ENCODE measurements around the gene FAM184A. TPM values are rescaled to one million over a fixed set of nuclear protein-coding genes. Genes with fewer than 3 reads are reported as not detected.

Gene FAM184A
- total RNA-seq, 4 donors from 2014 or later = 0.30 to 3.8 (median 1.1) TPM

- H3K4me3 ChIP-seq = no peak overlapping the region
- TF ChIP-seq, protein P1, sequence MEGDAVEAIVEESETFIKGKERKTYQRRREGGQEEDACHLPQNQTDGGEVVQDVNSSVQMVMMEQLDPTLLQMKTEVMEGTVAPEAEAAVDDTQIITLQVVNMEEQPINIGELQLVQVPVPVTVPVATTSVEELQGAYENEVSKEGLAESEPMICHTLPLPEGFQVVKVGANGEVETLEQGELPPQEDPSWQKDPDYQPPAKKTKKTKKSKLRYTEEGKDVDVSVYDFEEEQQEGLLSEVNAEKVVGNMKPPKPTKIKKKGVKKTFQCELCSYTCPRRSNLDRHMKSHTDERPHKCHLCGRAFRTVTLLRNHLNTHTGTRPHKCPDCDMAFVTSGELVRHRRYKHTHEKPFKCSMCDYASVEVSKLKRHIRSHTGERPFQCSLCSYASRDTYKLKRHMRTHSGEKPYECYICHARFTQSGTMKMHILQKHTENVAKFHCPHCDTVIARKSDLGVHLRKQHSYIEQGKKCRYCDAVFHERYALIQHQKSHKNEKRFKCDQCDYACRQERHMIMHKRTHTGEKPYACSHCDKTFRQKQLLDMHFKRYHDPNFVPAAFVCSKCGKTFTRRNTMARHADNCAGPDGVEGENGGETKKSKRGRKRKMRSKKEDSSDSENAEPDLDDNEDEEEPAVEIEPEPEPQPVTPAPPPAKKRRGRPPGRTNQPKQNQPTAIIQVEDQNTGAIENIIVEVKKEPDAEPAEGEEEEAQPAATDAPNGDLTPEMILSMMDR (IDR thresholded peaks at IDR 0.05) = no peak
- no peak for TF ChIP-seq POLR2A (IDR thresholded peaks at IDR 0.05)
- H3K9me3 ChIP-seq = no peaks in the 10 kb centered on the region
- DNase-seq = no peak
- H3K36me3 ChIP-seq = no peaks in the 10 kb centered on the region
- H3K27me3 ChIP-seq = no peaks in the 10 kb centered on the region
- H3K27ac ChIP-seq = no peak overlapping the region
- WGBS, 2 donors = 40 to 70% methylated on average over 1 of the region's 1 CpG
- intact Hi-C loops (cut with DNase I) = no loop called here
- no peaks in the 10 kb centered on the region for H3K4me1 ChIP-seq
Observed at GRCh38 chr6:119043265-119043664, 35.2 kb downstream of the FAM184A start.

DNA sequence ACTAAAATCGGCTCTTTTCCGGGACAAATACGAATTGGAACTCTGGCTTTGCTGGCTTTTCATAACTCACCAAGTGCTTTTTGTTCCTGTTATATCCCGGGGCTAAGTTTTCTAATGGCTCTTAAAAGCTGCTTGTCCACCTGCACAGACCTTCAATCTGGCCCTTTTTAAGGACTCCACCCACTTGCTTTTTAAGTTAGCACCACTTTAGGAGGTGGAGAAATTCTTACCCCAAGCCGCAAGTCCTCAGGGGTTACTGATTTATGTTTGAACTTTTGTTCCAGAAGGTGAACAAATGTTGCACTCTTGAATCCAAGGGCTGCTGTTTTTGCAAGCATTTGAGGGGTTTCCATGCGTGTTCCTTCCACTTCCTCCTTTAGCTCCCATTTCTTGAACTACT is 37.8 kb downstream of the FAM184A start:
- DNase-seq = no peak
- H3K27ac ChIP-seq = no peak overlapping the region
- WGBS, 2 donors = 69 to 79% methylated on average over 6 of the region's 6 CpGs

DNA sequence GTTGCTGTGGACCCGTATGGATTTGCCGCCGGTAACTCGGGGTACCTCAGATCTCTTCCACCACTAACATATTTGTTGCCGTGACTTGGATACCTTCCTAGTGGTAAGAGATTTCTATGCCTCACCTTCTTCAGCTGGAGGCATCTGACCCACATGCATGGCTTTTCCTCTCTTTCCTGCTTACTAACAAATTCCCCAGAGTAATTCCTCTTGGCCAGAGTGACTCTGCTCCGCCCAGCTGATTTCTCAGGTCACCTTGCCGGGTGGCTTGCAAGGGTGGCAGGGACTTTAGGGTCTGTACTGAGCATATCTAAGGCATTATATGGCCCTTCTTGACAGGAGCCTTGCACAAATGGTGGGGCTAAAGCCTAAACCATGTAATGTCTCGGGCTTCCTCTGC is 38.2 kb downstream of the FAM184A start:
- H3K36me3 ChIP-seq = no peaks in the 10 kb centered on the region
- no peaks in the 10 kb centered on the region for H3K4me1 ChIP-seq
- intact Hi-C loops (cut with DNase I) = no loop called here
- H3K27me3 ChIP-seq = no peaks in the 10 kb centered on the region
- 89 to 93% methylated on average over 8 of the region's 8 CpGs for WGBS, 2 donors
- TF ChIP-seq, protein P1 (IDR thresholded peaks at IDR 0.05) = no peak
- no peak for TF ChIP-seq POLR2A (IDR thresholded peaks at IDR 0.05)
- H3K9me3 ChIP-seq = no peaks in the 10 kb centered on the region
- no peak overlapping the region for H3K4me3 ChIP-seq
- no peak overlapping the region for H3K27ac ChIP-seq
- no peak for DNase-seq

More for the DNA sequence above, 37.8 kb downstream of the FAM184A start:
- Histone ChIP-seq H3K36me3 (no peaks in the 10 kb centered on the region), H3K4me1 (no peaks in the 10 kb centered on the region), H3K9me3 (no peaks in the 10 kb centered on the region), H3K4me3 (no peak overlapping the region), H3K27me3 (no peaks in the 10 kb centered on the region)
- TF ChIP-seq, protein P1 (IDR thresholded peaks at IDR 0.05) = no peak
- TF ChIP-seq POLR2A (IDR thresholded peaks at IDR 0.05) = no peak
- intact Hi-C loops (cut with DNase I) = no loop called here

DNA sequence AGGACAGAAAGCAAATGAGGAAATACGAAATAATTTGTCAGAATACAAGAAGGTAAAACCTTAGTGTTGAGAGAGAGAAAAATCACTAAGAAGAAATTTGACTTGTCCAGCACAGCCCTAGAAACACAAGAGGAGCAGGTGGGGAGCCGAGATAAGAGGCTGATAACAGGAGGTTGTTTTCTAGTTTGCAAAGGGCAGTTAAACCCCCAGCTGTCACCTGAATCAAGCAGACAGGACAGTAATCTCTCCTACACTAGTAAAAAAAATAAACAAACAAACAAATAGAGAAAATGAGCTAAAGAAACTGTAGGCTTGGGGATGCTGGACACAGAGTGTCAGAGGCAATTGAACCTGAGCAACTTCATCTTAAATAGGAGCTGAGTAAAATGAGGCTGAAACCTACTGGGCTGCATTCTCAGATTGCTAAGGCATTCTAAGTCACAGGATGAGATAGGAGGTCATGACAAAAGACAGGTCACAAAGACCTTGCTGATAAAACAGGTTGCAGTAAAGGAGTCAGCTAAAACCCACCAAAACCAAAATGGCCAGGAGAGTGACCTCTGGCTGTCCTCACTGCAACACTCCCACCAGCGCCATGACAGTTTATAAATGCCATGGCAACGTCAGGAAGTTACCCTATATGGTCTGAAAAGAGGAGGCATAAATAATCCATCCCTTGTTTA is 40.4 kb downstream of the FAM184A start:
- intact Hi-C loops (cut with DNase I) = no loop called here
- H3K27ac ChIP-seq = no peak overlapping the region
- no peaks in the 10 kb centered on the region for H3K27me3 ChIP-seq
- no peaks in the 10 kb centered on the region for H3K36me3 ChIP-seq
- H3K4me3 ChIP-seq = no peak overlapping the region
- no peaks in the 10 kb centered on the region for H3K4me1 ChIP-seq
- TF ChIP-seq, protein P1 (IDR thresholded peaks at IDR 0.05) = no peak
- TF ChIP-seq POLR2A (IDR thresholded peaks at IDR 0.05) = no peak
- 87 to 91% methylated on average over 4 of the region's 4 CpGs for WGBS, 2 donors
- no peaks in the 10 kb centered on the region for H3K9me3 ChIP-seq
- no peak for DNase-seq

DNA sequence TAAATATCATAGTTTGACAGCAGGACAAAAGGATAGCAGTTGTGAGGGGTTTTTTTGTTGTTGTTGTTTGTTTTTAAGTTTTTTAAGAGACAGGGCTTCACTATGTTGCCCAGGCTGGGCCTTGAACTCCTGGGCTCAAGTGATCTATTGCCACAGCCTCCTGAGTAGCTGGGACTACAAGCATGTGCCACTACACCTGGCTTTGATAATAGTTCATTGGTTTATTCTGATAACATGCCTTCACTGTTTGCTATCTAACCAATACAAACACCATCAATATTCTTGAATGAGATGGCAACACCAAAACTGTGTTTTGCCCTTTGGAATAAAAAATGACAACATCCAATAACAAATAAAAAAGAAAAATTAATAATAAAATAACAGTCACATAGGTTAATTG is 41.2 kb downstream of the FAM184A start:
- H3K36me3 ChIP-seq = no peaks in the 10 kb centered on the region
- H3K4me3 ChIP-seq = no peak overlapping the region
- intact Hi-C loops (cut with DNase I) = no loop called here
- H3K27me3 ChIP-seq = no peaks in the 10 kb centered on the region
- no peak overlapping the region for H3K27ac ChIP-seq
- no peaks in the 10 kb centered on the region for H3K4me1 ChIP-seq
- no peaks in the 10 kb centered on the region for H3K9me3 ChIP-seq
- TF ChIP-seq, protein P1 (IDR thresholded peaks at IDR 0.05) = no peak
- no peak for TF ChIP-seq POLR2A (IDR thresholded peaks at IDR 0.05)
- no peak for DNase-seq

Data from esophagus squamous epithelium (tissue), 5 donors.